DND-41 (cell line): ENCODE results near the gene KIR3DL1.

ENCODE experiments used
- ATAC-seq: fragments of 200-7000 bp; cut with Tn5 transposase; 3 replicates; pipeline ENCODE4 v1.9.1; 2021; ENCODE audit warnings: low read depth; ENCODE audit not compliant: insufficient read depth
- DNase-seq: peaks from one replicate; pipeline ENCODE4 v3.0.0-alpha.2; 2020
- H2AFZ ChIP-seq: 2 replicates; pipeline ENCODE4 v1.6.0; 2012; ENCODE audit warnings: low read depth, low read length
- H3K27ac ChIP-seq: 2 replicates; pipeline ENCODE4 v1.5.1; 2012; ENCODE audit warnings: low read length, inconsistent platforms
- H3K27me3 ChIP-seq: fragments of 200-600 bp; sonication (generic); 2 replicates; pipeline ENCODE4 v1.6.0; 2012; ENCODE audit warnings: low read length, mild to moderate bottlenecking, inconsistent platforms; ENCODE audit not compliant: insufficient read depth, poor library complexity
- H3K36me3 ChIP-seq: 2 replicates; pipeline ENCODE4 v1.5.1; 2012; ENCODE audit warnings: low read length, inconsistent platforms; ENCODE audit not compliant: insufficient read depth
- H3K4me1 ChIP-seq: 2 replicates; pipeline ENCODE4 v1.5.1; 2012; ENCODE audit warnings: mild to moderate bottlenecking, low read length; ENCODE audit not compliant: insufficient read depth
- H3K4me2 ChIP-seq: 2 replicates; pipeline ENCODE4 v1.6.0; 2012; ENCODE audit warnings: mild to moderate bottlenecking, moderate library complexity, low read length, inconsistent platforms; ENCODE audit not compliant: insufficient read depth
- H3K4me3 ChIP-seq, 2 experiments: fragments of 200-600 bp in 1 of 2; shearing (Covaris generic) in 1 of 2; 2 replicates each; pipeline ENCODE4 v1.5.1; 2012 to 2016; ENCODE audit warnings: inconsistent platforms in 2 of 2, low read length in 2 of 2, mild to moderate bottlenecking in 2 of 2, low read depth in 1 of 2, moderate library complexity in 1 of 2
- H3K79me2 ChIP-seq: 2 replicates; pipeline ENCODE4 v1.6.0; 2012; ENCODE audit warnings: low read length, inconsistent platforms; ENCODE audit not compliant: insufficient read depth
- H3K9ac ChIP-seq: 2 replicates; pipeline ENCODE4 v1.6.0; 2012; ENCODE audit warnings: low read depth, mild to moderate bottlenecking, inconsistent platforms, low read length, moderate library complexity
- H3K9me3 ChIP-seq: 2 replicates; pipeline ENCODE4 v1.5.1; 2012; ENCODE audit warnings: low read length, moderate library complexity, mild to moderate bottlenecking, inconsistent platforms; ENCODE audit not compliant: insufficient read depth, severe bottlenecking
- H4K20me1 ChIP-seq: 2 replicates; pipeline ENCODE4 v1.6.0; 2012; ENCODE audit warnings: low read length; ENCODE audit not compliant: insufficient read depth
- EZH2 ChIP-seq: IDR thresholded peaks from 3 replicates; pipeline ENCODE4 v1.6.1; 2012; ENCODE audit warnings: borderline replicate concordance, low read depth, mild to moderate bottlenecking, moderate library complexity, low read length, inconsistent platforms; ENCODE audit not compliant: severe bottlenecking
- TF ChIP-seq, protein P1 (sequence below): IDR thresholded peaks from 2 replicates; pipeline ENCODE4 v1.5.1; 2012; ENCODE audit warnings: borderline replicate concordance, low read length, moderate library complexity, mild to moderate bottlenecking; ENCODE audit not compliant: poor library complexity, severe bottlenecking; ENCODE audit errors: extremely low read depth

Gene KIR3DL1

DNA sequence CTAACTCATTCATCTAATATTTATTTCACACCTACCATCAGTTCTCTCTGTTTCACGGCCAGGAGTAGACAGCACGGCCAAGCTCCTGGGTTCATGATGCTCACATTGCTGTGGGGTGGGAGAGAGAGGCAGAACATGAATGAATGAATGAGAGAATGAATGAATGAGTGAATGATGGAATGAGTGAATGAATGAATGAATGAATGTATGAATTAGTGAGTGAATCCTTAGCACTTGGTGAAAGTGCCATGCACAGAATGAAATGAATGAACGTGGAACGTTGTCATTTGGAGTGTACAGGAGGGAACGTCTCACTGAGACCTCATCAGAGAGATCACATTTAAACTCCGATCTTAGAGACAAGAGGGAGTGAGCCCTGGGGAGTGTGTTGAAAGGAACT lies 24.8 kb upstream of the KIR3DL1 start:
- DNase-seq = no peak
- H3K4me3 ChIP-seq = no peak overlapping the region
- no peak for ATAC-seq
- H3K4me1 ChIP-seq = no peaks in the 10 kb centered on the region
- H3K79me2 ChIP-seq = no peaks in the 10 kb centered on the region
- no peak overlapping the region for H2AFZ ChIP-seq
- no peak overlapping the region for H3K9ac ChIP-seq
- no peaks in the 10 kb centered on the region for H3K9me3 ChIP-seq
- H3K4me2 ChIP-seq = no peak overlapping the region
- no peak overlapping the region for H3K27ac ChIP-seq
- H4K20me1 ChIP-seq = no peaks in the 10 kb centered on the region
- TF ChIP-seq, protein P1, sequence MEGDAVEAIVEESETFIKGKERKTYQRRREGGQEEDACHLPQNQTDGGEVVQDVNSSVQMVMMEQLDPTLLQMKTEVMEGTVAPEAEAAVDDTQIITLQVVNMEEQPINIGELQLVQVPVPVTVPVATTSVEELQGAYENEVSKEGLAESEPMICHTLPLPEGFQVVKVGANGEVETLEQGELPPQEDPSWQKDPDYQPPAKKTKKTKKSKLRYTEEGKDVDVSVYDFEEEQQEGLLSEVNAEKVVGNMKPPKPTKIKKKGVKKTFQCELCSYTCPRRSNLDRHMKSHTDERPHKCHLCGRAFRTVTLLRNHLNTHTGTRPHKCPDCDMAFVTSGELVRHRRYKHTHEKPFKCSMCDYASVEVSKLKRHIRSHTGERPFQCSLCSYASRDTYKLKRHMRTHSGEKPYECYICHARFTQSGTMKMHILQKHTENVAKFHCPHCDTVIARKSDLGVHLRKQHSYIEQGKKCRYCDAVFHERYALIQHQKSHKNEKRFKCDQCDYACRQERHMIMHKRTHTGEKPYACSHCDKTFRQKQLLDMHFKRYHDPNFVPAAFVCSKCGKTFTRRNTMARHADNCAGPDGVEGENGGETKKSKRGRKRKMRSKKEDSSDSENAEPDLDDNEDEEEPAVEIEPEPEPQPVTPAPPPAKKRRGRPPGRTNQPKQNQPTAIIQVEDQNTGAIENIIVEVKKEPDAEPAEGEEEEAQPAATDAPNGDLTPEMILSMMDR = no peak
- no peak for TF ChIP-seq EZH2
- H3K27me3 ChIP-seq = no peaks in the 10 kb centered on the region
- no peaks in the 10 kb centered on the region for H3K36me3 ChIP-seq

DNA sequence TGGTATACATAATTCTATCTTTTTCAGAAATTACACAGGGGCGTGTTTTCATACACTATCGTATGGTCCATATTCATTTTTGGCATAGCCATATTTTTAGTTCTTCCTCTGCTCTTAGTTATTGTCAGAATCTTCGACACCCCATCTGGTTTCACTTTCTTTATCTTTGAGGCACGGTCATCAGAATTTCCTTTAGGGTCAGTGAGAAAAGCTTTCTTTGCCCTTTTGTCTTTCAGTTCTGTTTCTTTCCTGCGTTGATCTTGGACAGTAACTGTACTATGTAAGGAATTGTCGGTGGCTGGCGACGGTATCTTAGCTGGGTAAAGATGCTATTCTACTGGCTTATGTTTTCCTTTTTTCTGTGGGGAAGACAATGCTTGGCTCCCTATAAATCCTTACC lies 23.5 kb upstream of the KIR3DL1 start:
- no peaks in the 10 kb centered on the region for H3K79me2 ChIP-seq
- DNase-seq = no peak
- peak overlapping the region; percentile 45; the same call in 1 of the 2 replicates for H3K4me2 ChIP-seq
- no peaks in the 10 kb centered on the region for H3K4me1 ChIP-seq
- ATAC-seq = no peak
- no peak overlapping the region for H3K9ac ChIP-seq
- TF ChIP-seq, protein P1 = no peak
- TF ChIP-seq EZH2 = no peak
- H3K36me3 ChIP-seq = no peaks in the 10 kb centered on the region
- H3K27me3 ChIP-seq = no peaks in the 10 kb centered on the region
- no peak overlapping the region for H3K4me3 ChIP-seq
- no peaks in the 10 kb centered on the region for H3K9me3 ChIP-seq
- no peaks in the 10 kb centered on the region for H4K20me1 ChIP-seq
- no peak overlapping the region for H3K27ac ChIP-seq
- 0 out of 2 replicates have a peak overlapping the region, but pooled peaks have one; percentile 10 for H2AFZ ChIP-seq

- no peak overlapping the region for H3K27ac ChIP-seq
- H3K79me2 ChIP-seq = no peaks in the 10 kb centered on the region
- no peak for ATAC-seq
- H2AFZ ChIP-seq = no peak overlapping the region
- H3K9me3 ChIP-seq = no peaks in the 10 kb centered on the region
- no peaks in the 10 kb centered on the region for H3K27me3 ChIP-seq
- no peaks in the 10 kb centered on the region for H3K4me1 ChIP-seq
- no peak for DNase-seq
- TF ChIP-seq, protein P1 = no peak
- TF ChIP-seq EZH2 = no peak
- H3K4me3 ChIP-seq = no peak overlapping the region
- no peaks in the 10 kb centered on the region for H3K36me3 ChIP-seq
- no peaks in the 10 kb centered on the region for H4K20me1 ChIP-seq
- no peak overlapping the region for H3K9ac ChIP-seq
- H3K4me2 ChIP-seq = no peak overlapping the region
Measured at GRCh38 chr19:54795758-54796157, 20.5 kb upstream of the KIR3DL1 start.

DNA sequence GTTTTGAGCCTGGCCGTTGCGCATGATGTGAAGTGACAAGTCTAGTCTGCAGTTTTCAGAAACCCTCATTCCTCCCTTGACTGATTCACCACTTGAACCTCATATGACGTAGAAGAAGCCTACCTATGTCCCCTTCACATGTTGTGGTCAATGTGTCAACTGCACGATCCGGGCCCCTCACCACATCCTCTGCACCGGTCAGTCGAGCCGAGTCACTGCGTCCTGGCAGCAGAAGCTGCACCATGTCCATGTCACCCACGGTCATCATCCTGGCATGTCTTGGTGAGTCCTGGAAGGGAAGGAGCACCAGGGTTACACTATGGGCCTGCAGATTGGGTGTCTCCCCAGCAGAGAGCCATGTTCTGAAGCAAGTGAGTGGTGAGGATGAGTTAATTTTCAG lies 12.9 kb upstream of the KIR3DL1 start, which contains the start of gene KIR2DL4:
Gene KIR2DL4, plus strand, starts transcription at position 201 of the 400 bp plus-strand sequence. Its CDS starts 42 bp downstream, at position 243.
- Histone ChIP-seq H4K20me1 (no peaks in the 10 kb centered on the region), H3K9ac (no peak within 1 kb of the TSS)
- no peak for ATAC-seq

More for the DNA sequence above, 12.9 kb upstream of the KIR3DL1 start, which contains the start of gene KIR2DL4:
- H3K9me3 ChIP-seq = no peaks in the 10 kb centered on the region
- H3K27me3 ChIP-seq = no peaks in the 10 kb centered on the region
- H2AFZ ChIP-seq = no peak within 1 kb of the TSS
- no peak for DNase-seq
- TF ChIP-seq, protein P1 = no peak
- TF ChIP-seq EZH2 = no peak
- no peak within 1 kb of the TSS for H3K4me3 ChIP-seq
- H3K4me1 ChIP-seq = no peaks in the 10 kb centered on the region
- H3K27ac ChIP-seq = no peak within 1 kb of the TSS
- H3K79me2 ChIP-seq = no peaks in the 10 kb centered on the region
- no peaks in the 10 kb centered on the region for H3K36me3 ChIP-seq
- H3K4me2 ChIP-seq = no peak within 1 kb of the TSS
